GM12878 (cell line): ENCODE data around the gene CCDC144A. TPM values are rescaled to one million over a fixed set of nuclear protein-coding genes. Genes with fewer than 3 reads are reported as not detected.

Experiments
- ATF2 ChIP-seq: IDR thresholded peaks from 2 replicates; pipeline ENCODE4 v1.6.1; 2012; ENCODE audit warnings: low read length, inconsistent platforms
- ATF3 ChIP-seq: IDR thresholded peaks from 2 replicates; pipeline ENCODE4 v1.6.1; 2011; ENCODE audit warnings: low read depth, mild to moderate bottlenecking, low read length, moderate library complexity, borderline replicate concordance; ENCODE audit errors: extremely low read depth
- BRCA1 ChIP-seq: IDR thresholded peaks from 2 replicates; pipeline ENCODE4 v1.6.1; 2011; ENCODE audit warnings: low read depth, low read length, improper control_type of control experiment
- CBX3 ChIP-seq: fragments of 200-600 bp; sonication (generic); IDR thresholded peaks from 2 replicates; pipeline ENCODE4 v1.6.1; 2016; ENCODE audit warnings: low read depth, borderline replicate concordance
- CREM ChIP-seq: IDR thresholded peaks from 2 replicates; pipeline ENCODE4 v1.6.1; 2014; ENCODE audit warnings: antibody characterized with exemption, low read depth
- DPF2 ChIP-seq: fragments of 450-650 bp; IDR thresholded peaks from 2 replicates; pipeline ENCODE4 v1.6.1; 2017; ENCODE audit warnings: mild to moderate bottlenecking
- E2F8 ChIP-seq: fragments of 450-650 bp; IDR thresholded peaks from 2 replicates; pipeline ENCODE4 v1.6.1; 2018; ENCODE audit warnings: mild to moderate bottlenecking, low read depth, moderate library complexity; ENCODE audit not compliant: partially characterized antibody
- EZH2 ChIP-seq: IDR thresholded peaks from 2 replicates; pipeline ENCODE4 v1.6.1; 2012; ENCODE audit warnings: low read depth, mild to moderate bottlenecking, control low read depth, inconsistent platforms, low read length, borderline replicate concordance; ENCODE audit not compliant: control insufficient read depth
- KDM1A ChIP-seq: fragments of 200-600 bp; sonication (generic); IDR thresholded peaks from 2 replicates; pipeline ENCODE4 v1.6.1; 2016; ENCODE audit warnings: borderline replicate concordance
- NFYA ChIP-seq: IDR thresholded peaks from 2 replicates; pipeline ENCODE4 v1.6.1; 2011; ENCODE audit warnings: low read depth, mild to moderate bottlenecking, low read length, improper control_type of control experiment, borderline replicate concordance
- RAD21 ChIP-seq: IDR thresholded peaks from 2 replicates; pipeline ENCODE4 v1.6.1; 2011; ENCODE audit warnings: mild to moderate bottlenecking, low read depth, low read length, moderate library complexity; ENCODE audit not compliant: insufficient read depth
- RB1 ChIP-seq: fragments of 450-650 bp; formaldehyde crosslinking; IDR thresholded peaks from 2 replicates; pipeline ENCODE4 v1.6.1; 2017; ENCODE audit warnings: mild to moderate bottlenecking, borderline replicate concordance
- RCOR1 ChIP-seq: conservative IDR thresholded peaks from 2 replicates; pipeline ENCODE4 v1.6.1; 2012; ENCODE audit warnings: low read depth, low read length, improper control_type of control experiment
- SP1 ChIP-seq: IDR thresholded peaks from one replicate; pipeline ENCODE4 v1.6.1; 2011; ENCODE audit warnings: low read depth, low read length
- USF2 ChIP-seq: IDR thresholded peaks from 2 replicates; pipeline ENCODE4 v1.6.1; 2011; ENCODE audit warnings: low read depth, low read length, improper control_type of control experiment, borderline replicate concordance
- ZBTB11 ChIP-seq: fragments of 450-650 bp; formaldehyde crosslinking; IDR thresholded peaks from 2 replicates; pipeline ENCODE4 v1.5.0; 2022; ENCODE audit warnings: mild to moderate bottlenecking, missing genetic modification characterization
- ZNF274 ChIP-seq: IDR thresholded peaks from one replicate; pipeline ENCODE4 v1.8.0; 2011; ENCODE audit not compliant: insufficient read length, insufficient read depth
- ZNF622 ChIP-seq: fragments of 450-650 bp; IDR thresholded peaks from 2 replicates; pipeline ENCODE4 v1.6.1; 2017; ENCODE audit warnings: mild to moderate bottlenecking, inconsistent platforms
- polyA plus RNA-seq, 11 experiments: library from polyadenylated mRNA; depleted of rRNA in 4 of 11; unstranded in 6 of 11; stranded (reverse) in 5 of 11; fragments of >200 nt; fragmentation: Nextera tagmentation in 4 of 11; fragmentation: Illumina TruSeq in 1 of 11; extraction: Ambion mirVana in 4 of 11; extraction: Trizol in 1 of 11; gene quantifications; 1 replicate in 1 of 11; 2 replicates in 10 of 11; pipeline versions ENCODE4 v1.2.1 to v1.2.3, GENCODE V29; 2011 to 2016; ENCODE audit warnings: inconsistent platforms in 2 of 11, missing spikeins in 2 of 11, low read depth in 1 of 11
- total RNA-seq, 4 experiments: library from RNA; depleted of rRNA in 3 of 4; stranded (reverse); fragments of >200 nt in 3 of 4; fragmentation: Illumina TruSeq in 1 of 4; extraction: Trizol in 1 of 4; gene quantifications; 2 replicates each; pipeline versions ENCODE4 v1.2.1 to v1.2.3, GENCODE V29; 2013 to 2021

The CCDC144A gene
- total and polyA plus RNA-seq, 10 of the 15 experiments (the other 5 are each of a cell fraction or from before 2014, with no cell fraction given), result 0.05 to 1.7 (median 0.79) TPM

- TF ChIP-seq ATF2, result no peak
- no peak for TF ChIP-seq CBX3
- TF ChIP-seq ATF3, result no peak
- no peak for TF ChIP-seq KDM1A
- no peak for TF ChIP-seq ZBTB11
- TF ChIP-seq EZH2, result no peak
- TF ChIP-seq CREM, result no peak
- TF ChIP-seq DPF2, result 0 out of 2 replicates have a peak, but pooled peaks have one; percentile 35
- no peak for TF ChIP-seq RCOR1
- TF ChIP-seq RB1, result peak; percentile 90; the same call in 1 of the 2 replicates
- no peak for TF ChIP-seq RAD21
- TF ChIP-seq E2F8, result no peak
- no peak for TF ChIP-seq SP1
- no peak for TF ChIP-seq USF2
- no peak for TF ChIP-seq ZNF274
- no peak for TF ChIP-seq NFYA
- TF ChIP-seq ZNF622, result no peak
- no peak for TF ChIP-seq BRCA1
- TF ChIP-seq, all 136 proteins: peak for 31
Measured at GRCh38 chr17:16653367-16654041, 36.5 kb upstream of the CCDC144A start, which contains the start of gene ZNF624 (continued).
